Measurements from ENCODE around the gene ADIPOR2.

Gene ADIPOR2

GRCh38 chr12:1834186-1834925, 143.5 kb downstream of the ADIPOR2 start:
- no peak for DNase-seq

- DNase-seq, result peak; percentile 91
These were observed 144.6 kb downstream of the ADIPOR2 start for GRCh38 chr12:1835211-1836131.

DNA sequence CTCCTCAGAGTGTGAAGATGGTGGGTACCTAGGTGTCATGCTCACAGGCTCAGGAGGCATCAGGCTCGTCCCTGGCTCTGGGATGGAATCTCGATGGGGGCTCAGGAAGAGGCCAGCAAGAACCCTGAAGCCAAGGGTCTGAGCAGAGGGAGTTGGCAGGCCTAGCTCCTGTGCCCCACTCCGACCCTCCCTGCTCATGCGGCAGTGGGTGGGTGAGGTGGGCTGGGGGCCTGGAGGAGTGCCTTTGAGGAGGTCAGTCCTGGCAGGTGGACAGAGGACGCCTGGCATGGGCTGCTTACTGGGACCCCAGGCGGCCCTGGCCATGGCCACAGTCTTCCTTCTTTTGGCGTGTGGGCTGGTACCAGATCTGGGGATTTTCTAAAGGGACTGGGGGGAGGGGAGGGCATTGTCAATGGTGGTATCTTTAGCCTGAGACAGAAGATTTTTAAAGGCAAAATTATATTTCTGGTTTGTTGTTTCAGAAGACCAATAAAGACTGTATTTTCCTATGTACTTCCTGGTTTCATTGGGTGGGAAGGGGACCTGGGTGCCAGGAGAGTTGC, 145.5 kb downstream of the ADIPOR2 start:
- no peak for DNase-seq

DNA sequence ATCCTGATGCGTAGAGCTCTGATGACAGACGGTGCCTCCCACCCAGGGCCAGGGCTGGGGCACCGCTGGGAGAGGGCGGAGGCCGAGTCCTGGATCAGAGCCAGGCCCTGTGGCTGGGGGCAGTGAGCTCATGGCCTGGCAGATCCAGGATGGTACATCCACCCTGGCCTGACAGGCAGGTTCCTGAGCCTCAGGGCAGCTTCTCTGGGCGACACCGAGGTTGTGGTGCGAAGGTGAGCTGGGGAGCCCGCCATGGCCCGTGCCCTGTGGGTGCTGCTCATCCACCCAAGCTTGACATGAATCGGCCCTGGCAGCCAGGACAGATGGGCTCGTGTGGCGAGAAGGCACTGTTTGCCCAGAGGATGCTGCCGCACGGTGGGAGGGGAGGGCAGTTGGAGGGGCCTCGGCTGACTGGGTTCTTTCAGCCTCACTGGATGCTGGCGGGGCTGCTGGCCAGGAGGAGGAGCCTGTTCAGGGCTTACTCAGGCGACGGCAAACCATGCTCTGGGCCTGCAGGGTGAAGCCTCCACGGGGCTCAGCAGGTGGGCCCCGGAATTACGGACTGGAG, 146.1 kb downstream of the ADIPOR2 start:
- DNase-seq, result no peak

DNA sequence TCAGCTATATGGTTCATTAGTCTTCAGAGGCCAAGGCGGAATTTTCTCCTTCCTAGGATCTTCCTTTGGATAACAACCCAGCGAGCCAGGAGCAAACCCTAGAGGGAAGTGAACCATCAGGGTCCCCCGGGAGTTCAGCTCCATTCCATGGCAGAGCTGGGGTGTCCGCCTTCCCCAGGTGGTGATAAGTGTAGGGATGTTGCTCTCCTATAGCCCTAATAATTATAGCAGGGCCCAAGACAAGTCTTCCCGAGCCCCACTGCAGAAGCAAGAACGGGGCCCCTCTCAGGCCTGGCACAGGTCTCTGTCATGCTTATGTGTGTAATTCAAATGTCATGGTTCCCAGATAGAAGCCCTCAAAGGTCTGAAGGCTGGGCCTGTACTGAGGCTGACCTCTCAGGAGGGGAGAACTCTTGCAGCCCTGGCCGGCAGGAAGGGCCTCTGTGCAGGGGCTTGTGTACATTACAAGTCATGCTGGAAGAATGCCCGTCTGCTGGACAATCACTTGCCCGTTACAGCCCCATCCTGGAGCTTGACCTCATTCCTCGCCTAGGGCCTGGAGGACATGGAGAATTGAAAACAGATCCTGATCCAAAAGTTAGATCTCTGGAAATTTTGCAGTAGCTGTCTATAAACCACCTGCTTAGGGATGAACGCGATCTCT, 146.8 kb downstream of the ADIPOR2 start:
- no peak for DNase-seq

Data from NCI-H1436 (cell line).